Endometrial microvascular endothelial cells (primary cell): Measurements from ENCODE around the gene AMBRA1. TPM values are rescaled to one million over a fixed set of nuclear protein-coding genes. Genes with fewer than 3 reads are reported as not detected.

Experiments
- in situ Hi-C: cut with HindIII; loops from 2 replicates; pipeline ENCODE4 v1.10.0; 2017; ENCODE audit warnings: low sequenced_read_pairs, low pct_unique_long_range_greater_than_20kb; ENCODE audit errors: inconsistent ontology term
- total RNA-seq: library from RNA; depleted of rRNA; stranded (reverse); fragments of >200 nt; gene quantifications from one replicate; pipeline ENCODE4 v1.2.3, GENCODE V29; 2015; ENCODE audit errors: inconsistent ontology term

Gene AMBRA1
- total RNA-seq, 1 donor from 2014 or later: 40.6 TPM

DNA sequence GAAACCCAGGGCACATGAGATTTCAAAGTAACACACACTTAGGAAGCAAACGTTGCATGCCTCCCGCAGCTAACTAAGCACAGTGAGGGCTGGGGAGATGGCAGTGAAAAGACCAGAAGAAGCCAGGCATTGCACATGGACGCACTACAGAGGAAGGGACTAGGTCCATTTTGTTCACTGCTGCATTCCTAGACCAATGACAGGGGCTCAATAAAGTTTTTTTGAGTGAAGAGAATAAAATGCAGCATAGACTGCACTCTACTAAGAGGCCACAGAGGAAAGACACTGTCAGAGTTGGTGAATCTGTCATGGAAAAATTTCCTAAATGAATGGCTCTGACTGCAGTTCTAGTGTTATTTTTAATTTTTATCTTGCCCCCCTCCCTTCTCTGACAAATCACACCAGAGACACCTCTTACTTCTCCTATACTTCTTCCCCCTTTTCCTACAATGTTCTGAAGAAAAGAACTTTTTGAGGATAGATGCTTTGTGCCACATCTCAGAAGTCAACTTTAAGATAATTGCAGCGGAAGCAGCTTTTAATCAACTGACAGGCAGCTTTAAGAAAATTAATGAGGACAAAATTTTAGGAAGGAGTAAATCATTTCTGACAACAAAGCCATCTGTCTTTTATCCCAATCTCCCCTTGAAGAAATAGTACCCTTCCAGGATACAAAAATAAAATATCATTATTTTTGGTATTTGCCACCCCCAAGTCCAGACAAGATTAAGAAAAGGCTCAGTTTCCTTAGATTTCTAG, 167.4 kb downstream of the AMBRA1 start:
- in situ Hi-C loops: no loop called here

DNA sequence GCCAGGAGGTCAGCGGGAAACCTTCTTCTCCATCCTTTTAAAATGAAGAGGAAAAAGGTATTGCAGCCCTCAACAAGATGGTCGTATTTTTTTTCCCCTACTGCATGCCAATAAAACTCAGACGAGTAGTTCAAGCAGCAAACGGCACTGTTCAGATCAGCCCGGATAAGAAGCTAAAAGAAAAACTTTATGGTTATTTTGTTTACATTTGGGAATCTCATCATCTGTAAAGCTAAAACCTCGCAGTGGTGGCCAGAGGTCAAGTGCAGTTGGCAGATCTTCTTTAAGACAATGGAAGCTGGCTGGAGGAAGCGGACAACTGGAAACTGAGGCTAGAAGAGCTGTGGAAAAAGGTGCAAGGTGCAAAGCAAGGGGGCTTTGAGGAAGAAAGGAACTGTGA, 171.2 kb downstream of the AMBRA1 start:
- in situ Hi-C loops: no loop called here

DNA sequence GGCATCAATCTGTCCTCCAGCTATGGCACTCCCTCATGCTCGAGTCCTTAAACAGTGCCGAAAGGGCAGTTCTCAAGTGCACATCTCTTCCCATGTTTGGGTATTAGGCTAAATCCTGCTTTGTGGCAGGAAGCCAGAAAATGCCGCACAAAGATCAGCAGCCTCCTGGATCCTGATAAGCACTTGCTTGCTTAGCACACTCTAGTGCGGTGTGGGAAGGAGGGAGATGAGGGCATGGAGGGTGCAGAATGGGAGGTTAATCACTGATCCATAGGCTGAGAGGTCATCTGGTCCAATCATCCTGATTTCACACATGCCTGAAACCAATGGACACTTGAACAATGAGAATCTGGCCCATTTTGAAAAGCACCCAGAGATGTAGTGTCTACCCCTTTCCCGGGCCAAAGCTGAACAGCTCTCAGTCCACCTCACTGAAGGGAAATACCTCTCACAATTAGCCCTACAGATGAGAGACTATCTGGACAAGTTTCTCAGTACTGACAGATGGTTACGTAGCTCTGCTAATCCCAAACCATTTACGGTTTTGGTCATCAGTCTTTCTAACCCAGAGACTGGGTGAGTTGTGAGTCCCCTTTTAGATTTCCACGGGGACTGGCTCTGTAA, 172.5 kb downstream of the AMBRA1 start:
- in situ Hi-C loops: no loop called here

DNA sequence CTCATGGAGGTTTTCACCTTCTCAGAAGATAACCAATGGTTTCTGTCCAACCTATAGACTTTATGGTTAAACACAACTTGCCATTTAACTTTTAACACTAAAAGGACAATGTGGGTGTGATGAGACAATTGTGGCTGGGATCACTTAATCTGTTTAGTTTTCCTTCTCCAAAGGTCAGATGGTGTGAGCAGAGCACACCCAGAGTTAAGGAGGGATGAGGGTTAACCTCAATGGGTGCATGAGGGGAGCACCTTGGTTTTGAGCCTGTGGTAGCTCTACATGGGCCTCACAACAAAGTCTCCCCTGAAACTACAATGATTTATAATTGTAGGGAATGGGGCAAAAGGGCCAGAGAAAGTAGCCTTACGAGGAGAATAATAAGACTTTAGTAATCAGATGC, 173.3 kb downstream of the AMBRA1 start:
- in situ Hi-C loops: no loop called here

DNA sequence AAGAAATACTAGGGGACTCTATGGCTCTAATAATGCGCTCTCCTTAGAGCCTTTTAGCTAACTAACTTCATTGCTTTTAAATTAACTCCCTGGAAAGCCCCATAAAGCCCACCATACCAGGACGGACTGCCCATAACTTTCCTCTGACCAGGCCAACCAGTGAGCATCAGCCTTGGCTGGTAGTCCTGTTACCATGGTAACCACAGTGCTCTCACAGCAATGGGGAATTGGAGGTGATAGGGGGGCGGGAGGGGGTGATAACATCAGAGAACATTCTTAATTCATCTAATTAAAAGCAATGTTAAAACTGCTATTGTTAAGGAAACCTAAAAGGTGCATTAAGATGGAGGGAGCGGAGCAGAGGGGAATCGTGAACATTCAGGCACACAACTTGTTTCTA, 175.1 kb downstream of the AMBRA1 start:
- in situ Hi-C loops: no loop called here

DNA sequence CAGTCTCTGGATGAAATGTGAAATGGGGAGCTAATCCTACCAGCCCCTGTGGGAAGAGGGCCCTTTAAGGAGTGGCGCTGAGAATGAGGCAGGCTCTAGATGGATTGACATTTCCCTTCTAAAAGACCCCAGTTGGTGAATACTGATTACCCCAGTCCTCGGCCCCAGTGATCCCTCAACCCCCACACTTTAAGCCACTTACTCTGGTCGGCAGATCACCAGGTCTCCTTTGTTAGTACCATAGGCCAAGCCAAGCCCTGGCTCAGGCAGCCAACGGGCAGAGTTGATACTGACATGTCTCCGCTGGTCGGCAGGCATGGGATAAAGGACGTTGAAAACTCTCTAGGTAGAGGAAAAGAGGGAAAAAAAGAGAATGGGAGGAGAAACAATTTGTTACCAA, 176.1 kb downstream of the AMBRA1 start:
- in situ Hi-C loops: no loop called here

DNA sequence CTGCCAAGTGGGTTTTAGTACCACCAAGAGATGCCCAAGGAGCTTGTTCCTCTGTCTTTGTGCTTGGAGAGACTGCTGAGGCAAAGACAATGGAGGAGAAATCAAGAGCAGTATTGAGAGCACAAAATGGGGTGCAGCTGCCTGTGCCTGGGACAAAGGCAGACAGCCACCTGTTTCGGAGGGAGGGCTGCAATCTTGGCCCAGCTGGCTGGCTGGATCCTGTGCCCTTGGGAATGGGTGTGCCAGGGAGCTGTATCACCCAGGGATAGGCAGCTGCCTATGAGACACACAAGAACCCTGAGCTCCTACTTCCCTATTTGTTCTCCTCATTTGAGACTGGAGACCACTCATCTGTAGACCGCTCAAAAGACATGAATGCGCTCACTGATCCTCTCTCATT, 178.9 kb downstream of the AMBRA1 start:
- in situ Hi-C loops: no loop called here

DNA sequence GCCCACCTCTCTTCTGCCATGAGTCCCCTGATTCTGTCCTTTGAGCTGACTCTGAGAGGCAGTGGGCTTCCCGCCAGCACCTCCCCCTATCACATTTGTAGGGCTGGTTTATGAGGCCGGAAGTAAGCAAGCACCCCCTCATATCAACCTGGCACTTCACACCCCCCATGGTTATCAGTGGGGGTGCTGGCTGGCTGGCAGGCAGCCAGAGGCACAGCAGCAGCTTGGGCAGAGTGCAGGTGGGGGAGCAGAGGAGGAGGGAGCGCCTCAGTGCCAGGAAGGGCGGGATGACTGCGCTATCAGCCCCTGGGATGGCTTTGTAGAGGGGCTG, 179.4 kb downstream of the AMBRA1 start:
- in situ Hi-C loops: no loop called here

DNA sequence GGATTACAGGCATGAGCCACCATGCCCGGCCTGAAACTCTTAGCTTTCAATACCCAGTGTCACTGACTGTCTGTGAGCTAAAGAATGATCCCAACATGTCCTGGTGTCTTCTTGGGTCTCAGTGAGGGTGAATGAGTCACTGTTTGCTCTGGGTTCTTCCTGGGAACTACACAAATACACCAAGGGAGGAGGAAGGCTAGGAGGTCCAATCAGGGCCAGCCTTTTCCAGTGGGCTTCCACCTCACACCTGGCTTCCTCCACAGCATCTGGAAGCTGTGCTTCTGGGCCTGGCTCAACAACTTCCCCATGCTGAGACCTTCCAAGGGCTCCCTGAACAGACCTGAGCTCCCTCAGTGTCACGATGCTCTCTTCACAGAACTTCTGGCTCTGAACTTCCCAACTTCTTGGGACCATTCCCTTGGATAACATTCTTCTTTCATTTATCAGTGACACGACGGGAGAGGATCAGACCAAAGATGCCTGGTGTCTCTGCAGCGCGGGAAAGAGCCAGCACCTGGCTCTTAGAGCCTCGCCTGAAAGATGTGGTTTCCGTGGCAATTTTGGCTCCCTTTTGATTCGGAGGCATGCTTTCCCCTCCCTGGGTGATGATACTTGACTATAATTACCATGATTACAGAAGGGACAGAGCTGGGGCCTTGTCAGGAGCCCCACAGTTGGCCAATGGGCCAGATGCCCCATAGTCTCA, 179.9 kb downstream of the AMBRA1 start:
- in situ Hi-C loops: no loop called here

DNA sequence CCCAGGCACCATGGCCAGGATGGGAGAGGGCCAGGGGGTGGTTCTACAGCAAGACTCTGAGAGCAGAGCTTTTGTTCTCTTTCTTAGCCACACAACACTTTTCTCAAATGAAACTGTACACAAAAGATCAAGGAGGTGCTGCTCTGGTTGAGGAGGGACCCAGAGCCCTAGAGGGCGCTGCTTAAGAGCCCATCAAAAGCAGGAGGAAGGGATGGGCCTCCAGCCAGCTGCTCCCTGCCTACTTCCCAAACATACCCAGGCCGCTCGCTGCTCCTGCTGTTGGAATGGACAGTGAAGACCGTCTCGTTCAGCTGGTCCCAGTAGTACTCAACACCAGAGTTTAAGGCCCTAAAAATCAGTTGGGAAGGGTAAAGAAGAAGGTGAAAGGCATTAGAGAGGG, 183.8 kb downstream of the AMBRA1 start:
- in situ Hi-C loops: no loop called here

DNA sequence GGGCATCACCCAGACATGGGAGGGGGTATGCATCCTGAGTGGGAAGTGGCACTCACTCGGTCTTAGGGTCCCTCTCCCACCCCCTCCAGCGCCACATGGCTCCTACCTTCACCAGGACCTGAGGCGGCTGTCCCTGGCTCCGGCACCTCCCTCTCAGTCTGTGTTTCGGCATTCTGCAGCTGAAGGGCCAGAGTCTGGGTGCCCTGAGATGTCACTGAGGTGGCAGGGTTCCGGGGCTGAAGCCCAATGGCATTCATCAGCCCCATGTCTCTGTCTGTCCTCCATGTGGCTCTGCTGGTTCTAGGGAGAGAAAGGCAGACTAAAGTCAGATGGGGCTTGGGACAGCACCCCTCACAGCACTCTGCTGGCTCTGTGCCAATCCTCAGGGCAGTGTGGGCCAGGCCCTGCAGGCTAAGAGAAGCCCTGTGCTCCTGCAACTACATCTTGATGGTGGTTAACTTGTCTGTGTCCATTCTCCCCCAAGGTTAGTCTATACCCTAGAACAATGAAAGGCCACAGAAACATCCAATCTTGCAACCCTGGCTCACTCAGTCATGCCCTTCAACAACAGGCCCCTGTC, 185.3 kb downstream of the AMBRA1 start:
- in situ Hi-C loops: no loop called here

DNA sequence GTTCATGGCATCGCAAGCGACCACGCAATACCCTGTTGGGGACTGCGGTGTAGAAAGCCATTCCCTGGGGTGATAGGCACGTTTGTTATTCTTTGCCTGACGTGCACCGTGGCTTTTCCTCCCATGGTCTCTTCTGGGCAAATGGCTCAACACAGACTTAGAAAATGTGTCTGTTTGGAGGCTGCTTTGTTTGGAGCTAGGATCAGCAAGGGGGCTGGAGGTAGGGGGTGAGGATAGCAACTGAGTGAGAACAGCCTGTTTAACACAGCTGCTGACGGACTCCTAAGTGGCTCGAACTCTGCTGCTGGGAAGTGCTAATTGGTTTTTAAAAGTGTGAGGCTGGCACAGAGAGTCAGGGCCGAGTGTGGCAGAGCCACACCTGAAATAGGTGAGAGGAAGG, 186.2 kb downstream of the AMBRA1 start:
- in situ Hi-C loops: no loop called here

DNA sequence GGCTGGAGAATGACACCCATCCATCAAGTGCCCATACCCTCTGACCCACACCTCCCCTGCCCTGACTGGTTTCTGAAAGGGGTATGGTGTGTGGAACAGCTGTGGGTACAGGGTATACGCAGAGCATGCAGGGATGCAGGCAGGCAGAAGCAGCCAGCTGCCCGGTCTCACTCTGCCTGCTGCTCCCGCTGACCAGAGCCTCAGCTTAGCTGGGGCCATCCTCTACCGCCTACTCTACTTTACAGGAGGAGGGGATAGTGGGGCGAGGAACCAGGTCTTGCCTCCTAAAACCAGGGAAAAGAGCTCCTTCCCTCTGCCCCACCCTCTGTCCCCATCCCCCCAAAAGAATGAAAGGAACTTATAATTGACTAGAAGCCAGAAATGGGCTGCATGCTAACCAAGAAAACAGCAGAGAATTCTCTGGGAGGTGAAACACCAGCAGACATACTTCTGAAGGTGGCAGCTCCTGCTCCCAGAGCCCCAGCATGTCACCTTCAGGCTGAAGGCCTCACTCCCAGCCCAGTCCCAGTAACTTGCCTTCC, 189.3 kb downstream of the AMBRA1 start:
- in situ Hi-C loops: no loop called here

DNA sequence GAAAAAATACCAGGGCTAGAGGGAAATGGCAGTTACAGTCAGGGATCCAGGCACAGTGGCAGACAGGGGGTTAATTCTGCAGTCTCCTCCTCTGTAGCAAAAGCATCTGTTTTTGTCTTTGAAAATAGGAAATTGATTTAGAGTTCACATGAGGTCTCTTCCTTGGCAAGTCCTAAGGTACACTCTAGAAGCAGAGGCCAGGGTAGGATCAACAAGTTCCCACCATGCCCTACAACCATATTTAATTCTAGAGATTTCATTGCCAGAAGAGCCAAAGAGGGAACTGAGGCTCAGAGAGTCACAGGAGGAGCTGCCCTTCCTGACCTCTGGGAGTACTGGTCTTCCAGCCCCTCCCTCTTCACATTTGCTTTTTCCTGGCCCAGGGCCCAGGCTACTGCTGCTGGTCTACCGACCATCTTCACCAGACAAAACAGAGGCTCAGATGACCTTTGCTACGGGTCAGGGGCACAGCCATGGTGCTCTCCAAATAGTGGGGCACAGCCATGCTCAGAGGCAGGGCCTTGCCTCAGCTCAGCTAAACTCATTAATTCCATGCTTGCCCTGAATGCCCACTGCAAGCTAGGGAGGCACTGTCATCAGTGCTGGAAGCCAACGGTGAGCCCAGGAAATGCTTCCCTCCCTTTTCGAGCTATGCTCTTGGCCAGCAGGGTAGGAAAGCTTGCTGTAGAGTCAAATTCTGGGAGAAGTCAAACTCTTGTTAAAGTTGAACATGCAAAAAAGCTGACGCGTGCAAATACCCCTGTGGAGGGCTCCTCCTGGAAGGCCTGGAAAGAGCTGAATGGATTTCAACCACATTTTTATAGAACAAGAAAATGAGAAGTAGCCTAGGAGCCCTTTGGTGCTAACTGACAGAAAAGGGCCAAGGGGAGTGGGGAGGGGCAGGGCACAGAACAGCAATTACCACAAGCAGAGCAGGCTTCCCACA, 190.6 kb downstream of the AMBRA1 start:
- in situ Hi-C loops: no loop called here

DNA sequence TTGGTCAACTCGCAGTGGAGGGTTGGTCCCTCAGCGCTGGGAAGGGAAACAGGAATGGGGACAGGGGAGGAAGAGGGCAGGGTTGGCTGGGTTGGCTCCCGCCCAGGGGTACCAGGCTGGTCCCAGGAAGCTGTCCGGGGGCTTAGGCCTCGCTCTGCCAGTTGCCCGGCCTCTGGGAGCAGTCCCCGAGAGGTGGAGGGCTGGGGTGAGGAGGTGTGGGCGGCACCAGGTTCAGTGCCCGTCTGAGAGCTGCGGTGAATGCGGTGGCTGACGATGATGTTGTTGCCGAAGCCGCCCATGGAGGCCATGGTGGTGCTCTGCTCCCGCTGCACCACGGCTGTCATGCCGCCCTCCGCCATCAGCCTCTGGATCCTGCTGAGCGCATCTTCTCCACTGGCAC, 196.3 kb downstream of the AMBRA1 start:
- in situ Hi-C loops: no loop called here

DNA sequence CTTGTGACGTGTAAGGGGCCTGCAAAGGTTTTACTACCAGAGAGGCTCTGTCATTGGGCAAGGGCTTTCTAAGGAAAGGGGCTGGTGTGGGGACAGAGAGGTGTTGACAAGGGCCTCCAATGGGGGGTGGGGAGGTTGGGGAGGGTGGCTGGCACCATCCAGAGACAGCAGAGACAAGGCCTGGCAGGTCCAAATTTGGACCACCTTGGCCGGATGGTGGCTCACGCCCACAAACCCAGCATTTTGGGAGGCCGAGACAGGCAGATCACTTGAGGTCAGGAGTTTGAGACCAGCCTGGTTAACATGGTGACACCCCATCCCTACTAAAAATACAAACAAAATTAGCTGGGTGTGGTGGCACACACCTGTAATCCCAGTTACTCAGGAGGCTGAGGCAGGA, 200.1 kb downstream of the AMBRA1 start:
- in situ Hi-C loops: no loop called here

DNA sequence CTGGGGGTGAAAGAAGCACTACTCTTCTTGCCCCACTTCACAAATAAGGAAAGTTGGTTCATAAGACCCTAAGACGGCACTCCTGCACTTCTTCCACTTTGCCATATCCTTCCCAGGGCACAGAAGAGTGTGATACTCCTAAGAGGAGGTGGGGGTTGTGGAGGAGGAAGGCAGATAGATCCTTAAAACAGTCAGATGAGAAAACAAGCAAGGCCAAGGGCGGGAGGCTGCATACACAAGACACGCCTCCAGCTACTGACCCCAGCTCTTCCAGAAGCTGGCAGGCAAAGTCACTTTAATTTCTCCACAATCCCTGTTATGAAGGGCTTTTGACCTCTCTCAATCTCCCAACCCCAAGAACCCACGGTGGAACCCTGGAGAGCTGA, 200.6 kb downstream of the AMBRA1 start:
- in situ Hi-C loops: no loop called here

DNA sequence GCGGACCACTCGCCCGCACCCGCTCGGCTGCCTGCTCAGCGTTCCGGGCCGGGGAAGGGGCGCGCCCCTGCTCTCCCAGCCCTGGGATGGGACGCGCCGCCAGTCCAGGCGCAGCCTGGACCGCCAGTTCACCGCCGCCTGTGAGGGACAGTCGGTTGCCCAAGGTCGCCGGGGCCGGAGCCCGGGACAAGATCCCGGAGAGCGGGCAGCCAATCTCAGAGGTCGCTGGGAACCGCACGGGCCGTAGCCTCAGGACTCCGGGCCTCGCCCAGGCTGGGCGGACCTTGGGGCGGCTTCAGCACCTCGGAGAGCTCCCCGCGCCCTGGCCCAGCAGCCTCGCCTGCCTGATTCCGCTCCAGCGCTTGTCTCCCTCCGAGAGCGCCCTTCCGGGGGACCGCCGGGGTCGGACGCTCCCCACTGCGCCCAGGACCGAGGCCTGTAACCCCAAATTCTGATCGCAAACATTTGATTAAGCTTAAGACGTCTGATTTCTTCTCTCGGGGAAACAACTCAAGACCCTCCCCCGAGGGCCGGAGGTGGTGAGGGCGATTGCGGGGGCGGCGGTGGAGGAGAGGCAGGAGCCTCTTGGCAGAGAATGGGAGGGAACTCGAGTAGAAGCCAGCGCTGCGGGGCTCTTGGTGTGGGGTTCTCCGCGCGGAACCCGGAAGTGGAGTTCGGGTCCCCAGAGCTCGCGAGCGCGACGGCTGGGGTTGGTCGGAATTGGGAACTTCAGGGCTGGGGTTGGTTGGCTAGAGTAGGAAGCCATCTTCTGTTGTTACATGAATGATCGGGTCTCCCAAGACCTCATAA, 201.2 kb downstream of the AMBRA1 start:
- in situ Hi-C loops: no loop called here
